GM18858 (cell line): ENCODE measurements around the gene KPNA6.

Experiments
- ATAC-seq: cut with Tn5 transposase; IDR thresholded peaks from one replicate; pipeline ENCODE4 v1.9.1; 2021; ENCODE audit not compliant: unreplicated experiment

KPNA6 gene

GRCh38 chr1:32186077-32186476 is 78.2 kb downstream of the KPNA6 start:
- no peak for ATAC-seq

- no peak for ATAC-seq
These were observed 78.6 kb downstream of the KPNA6 start for GRCh38 chr1:32186491-32186890.

- no peak for ATAC-seq
These were observed 80.0 kb downstream of the KPNA6 start for GRCh38 chr1:32187850-32188249.

- ATAC-seq, result no peak
These were observed 84.5 kb downstream of the KPNA6 start for GRCh38 chr1:32192220-32192948.

GRCh38 chr1:32194984-32195383 is 87.1 kb downstream of the KPNA6 start:
- no peak for ATAC-seq

GRCh38 chr1:32195531-32195930 is 87.7 kb downstream of the KPNA6 start:
- ATAC-seq, result no peak

- no peak for ATAC-seq
These were observed 88.3 kb downstream of the KPNA6 start for GRCh38 chr1:32195972-32196823.

- ATAC-seq, result no peak
These were observed 89.2 kb downstream of the KPNA6 start for GRCh38 chr1:32197074-32197473.

- ATAC-seq, result no peak
These were observed 90.0 kb downstream of the KPNA6 start for GRCh38 chr1:32197837-32198236.

- ATAC-seq, result no peak
These were observed 90.6 kb downstream of the KPNA6 start for GRCh38 chr1:32198237-32199042.

- no peak for ATAC-seq
These were observed 91.3 kb downstream of the KPNA6 start for GRCh38 chr1:32199043-32199716.

- ATAC-seq, result no peak
These were observed 91.8 kb downstream of the KPNA6 start for GRCh38 chr1:32199717-32200072.

GRCh38 chr1:32200226-32201010 is 92.6 kb downstream of the KPNA6 start, which contains the start of gene CCDC28B:
CCDC28B (plus strand) TSS chr1:32200595; CDS start chr1:32201936, 1,341 bp downstream.
- no peak for ATAC-seq

- ATAC-seq, result no peak
These were observed 93.4 kb downstream of the KPNA6 start for GRCh38 chr1:32201011-32201855.

GRCh38 chr1:32204943-32205361 is 97.1 kb downstream of the KPNA6 start:
- ATAC-seq, result no peak

GRCh38 chr1:32205401-32206370 is 97.8 kb downstream of the KPNA6 start, which contains the start of gene IQCC:
IQCC (plus strand) TSS chr1:32205671; CDS start chr1:32205682, 11 bp downstream.
- no peak for ATAC-seq

- ATAC-seq, result no peak
These were observed 100.6 kb downstream of the KPNA6 start for GRCh38 chr1:32208469-32208868.

- ATAC-seq, result no peak
These were observed 101.1 kb downstream of the KPNA6 start, which contains the start of gene DCDC2B for GRCh38 chr1:32208891-32209328. DCDC2B (plus strand) TSS chr1:32209089; CDS start chr1:32209094, 5 bp downstream.
